ENCODE data around the gene IFT74. TPM values are rescaled to one million over a fixed set of nuclear protein-coding genes. Genes with fewer than 3 reads are reported as not detected.
A peak's percentile ranks its signal among the peaks of the same experiment; 100 is the strongest.

The IFT74 gene
- total RNA-seq, 1 donor from 2014 or later, result 19.0 TPM

DNA sequence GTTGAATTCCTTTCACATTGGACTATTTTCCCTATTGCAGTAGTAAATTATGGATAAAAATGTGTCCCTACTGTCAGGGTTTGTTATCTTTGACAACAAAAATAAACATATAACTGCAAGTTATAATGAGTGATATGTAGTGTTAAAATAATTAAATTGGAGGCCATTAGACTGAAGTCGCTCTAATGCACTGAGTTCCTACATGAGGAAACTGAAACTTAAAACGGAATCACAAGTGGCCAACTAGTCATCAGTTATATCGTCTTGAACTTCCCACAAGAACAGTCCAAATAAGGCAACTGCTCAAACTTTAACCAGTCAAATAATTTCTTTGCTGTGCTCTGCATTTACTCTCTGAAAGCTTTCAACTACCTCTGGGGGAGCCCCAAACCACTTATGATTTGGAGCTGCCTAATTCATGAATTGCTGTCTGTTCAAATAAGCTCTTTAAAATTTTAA lies 2.1 kb upstream of the IFT74 start:
- no peak overlapping the region for H3K27ac Mint-ChIP-seq (ENCODE audit: unreplicated experiment)
- H3K36me3 Mint-ChIP-seq (ENCODE audit: low read depth), result peaks cover 4% of the 10 kb centered on the region
- peaks cover 4% of the 10 kb centered on the region for H3K27me3 Mint-ChIP-seq (ENCODE audit: low read depth)
- peaks cover 33% of the 10 kb centered on the region for H3K4me1 Mint-ChIP-seq
- DNase-seq (ENCODE audit: low read depth, low spot score), result no peak
- H3K9me3 Mint-ChIP-seq, result no peaks in the 10 kb centered on the region
- TF ChIP-seq, protein P1, sequence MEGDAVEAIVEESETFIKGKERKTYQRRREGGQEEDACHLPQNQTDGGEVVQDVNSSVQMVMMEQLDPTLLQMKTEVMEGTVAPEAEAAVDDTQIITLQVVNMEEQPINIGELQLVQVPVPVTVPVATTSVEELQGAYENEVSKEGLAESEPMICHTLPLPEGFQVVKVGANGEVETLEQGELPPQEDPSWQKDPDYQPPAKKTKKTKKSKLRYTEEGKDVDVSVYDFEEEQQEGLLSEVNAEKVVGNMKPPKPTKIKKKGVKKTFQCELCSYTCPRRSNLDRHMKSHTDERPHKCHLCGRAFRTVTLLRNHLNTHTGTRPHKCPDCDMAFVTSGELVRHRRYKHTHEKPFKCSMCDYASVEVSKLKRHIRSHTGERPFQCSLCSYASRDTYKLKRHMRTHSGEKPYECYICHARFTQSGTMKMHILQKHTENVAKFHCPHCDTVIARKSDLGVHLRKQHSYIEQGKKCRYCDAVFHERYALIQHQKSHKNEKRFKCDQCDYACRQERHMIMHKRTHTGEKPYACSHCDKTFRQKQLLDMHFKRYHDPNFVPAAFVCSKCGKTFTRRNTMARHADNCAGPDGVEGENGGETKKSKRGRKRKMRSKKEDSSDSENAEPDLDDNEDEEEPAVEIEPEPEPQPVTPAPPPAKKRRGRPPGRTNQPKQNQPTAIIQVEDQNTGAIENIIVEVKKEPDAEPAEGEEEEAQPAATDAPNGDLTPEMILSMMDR (conservative IDR thresholded peaks at IDR 0.05), result no peak
- peak overlapping the region; percentile 9 for H3K4me3 Mint-ChIP-seq

DNA sequence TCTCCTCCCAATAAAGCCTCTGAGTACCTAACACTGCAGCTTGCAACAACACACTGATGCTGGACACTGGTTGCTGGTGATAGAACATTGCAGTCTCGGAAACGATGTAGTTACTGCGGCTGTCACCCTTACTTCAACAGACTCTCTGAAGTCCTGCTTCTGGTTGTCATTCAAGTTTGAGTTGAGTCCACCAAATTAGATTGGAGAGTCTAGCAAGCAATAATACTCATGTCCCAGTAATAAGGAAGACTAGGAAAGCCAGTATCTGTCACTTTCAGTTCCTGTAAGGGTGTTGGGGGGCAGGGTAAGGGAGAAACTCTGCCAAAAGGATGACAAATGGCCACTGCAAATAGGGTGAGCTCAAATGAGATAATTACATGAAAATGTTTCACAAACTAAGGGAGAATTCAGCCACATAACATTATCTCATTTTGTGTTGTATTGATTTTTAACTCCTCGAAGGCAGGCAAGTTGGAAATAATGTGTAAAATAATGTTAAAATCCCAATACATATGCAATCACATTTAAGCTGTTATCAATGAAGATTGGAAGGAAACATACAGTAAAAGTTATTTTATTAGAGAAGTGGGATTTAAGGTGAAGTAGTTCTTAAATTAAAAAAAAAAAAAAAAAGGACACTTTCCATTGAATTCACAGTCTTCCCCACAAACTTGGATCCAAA lies 849 bp upstream of the IFT74 start:
- H3K27ac Mint-ChIP-seq (ENCODE audit: unreplicated experiment), result peak overlapping the region; percentile 100
- peaks cover 4% of the 10 kb centered on the region for H3K27me3 Mint-ChIP-seq (ENCODE audit: low read depth)
- H3K4me1 Mint-ChIP-seq, result peaks cover 33% of the 10 kb centered on the region
- TF ChIP-seq, protein P1 (conservative IDR thresholded peaks at IDR 0.05), result no peak
- no peak for DNase-seq (ENCODE audit: low read depth, low spot score)
- peaks cover 4% of the 10 kb centered on the region for H3K36me3 Mint-ChIP-seq (ENCODE audit: low read depth)
- peak overlapping the region; percentile 95 for H3K4me3 Mint-ChIP-seq
- no peaks in the 10 kb centered on the region for H3K9me3 Mint-ChIP-seq

DNA sequence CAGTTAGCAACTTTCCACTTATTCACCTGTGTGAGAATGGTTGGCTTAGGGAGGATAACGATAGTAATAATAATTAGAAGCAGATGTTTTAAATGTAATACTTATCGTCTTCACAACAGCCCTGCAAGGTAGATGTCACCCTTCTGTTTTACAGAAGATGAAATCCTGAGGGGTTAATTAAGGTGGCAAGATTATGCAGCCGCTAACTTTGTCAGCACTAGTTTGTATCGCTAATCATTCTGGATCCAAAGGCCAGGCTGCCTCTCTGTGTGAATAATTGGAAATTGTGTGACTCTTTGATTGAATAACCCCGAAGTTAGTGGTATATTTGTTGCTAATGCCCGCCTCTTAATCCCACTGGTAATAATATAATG lies 635 bp downstream of the IFT74 start:
- Mint-ChIP-seq H3K9me3 (no peaks in the 10 kb centered on the region), H3K27me3 (ENCODE audit: low read depth) (peaks cover 2% of the 10 kb centered on the region), H3K4me1 (peaks cover 38% of the 10 kb centered on the region), H3K4me3 (peak overlapping the region; percentile 95), H3K36me3 (ENCODE audit: low read depth) (peaks cover 9% of the 10 kb centered on the region), H3K27ac (ENCODE audit: unreplicated experiment) (peak overlapping the region; percentile 100)
- DNase-seq (ENCODE audit: low read depth, low spot score), result no peak
- TF ChIP-seq, protein P1 (conservative IDR thresholded peaks at IDR 0.05), result no peak

DNA sequence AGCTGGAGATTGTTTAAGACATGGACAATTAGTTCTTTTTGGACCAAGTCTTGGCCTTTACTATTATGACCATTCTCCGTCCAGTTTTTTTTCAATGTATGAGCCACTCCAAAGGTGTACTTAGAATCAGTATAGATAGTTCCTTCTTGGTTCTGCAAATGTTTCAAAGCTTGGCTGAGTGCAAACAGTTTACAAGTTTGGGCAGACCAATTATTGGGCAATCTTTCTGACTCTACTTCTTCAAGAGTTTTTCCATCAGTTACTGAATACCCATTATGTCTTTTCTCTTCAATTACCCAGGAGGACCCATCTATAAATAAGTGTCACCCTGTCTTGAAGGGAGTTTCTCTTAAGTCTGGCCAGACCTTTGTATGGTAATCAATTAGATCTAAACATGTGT lies 15.5 kb downstream of the IFT74 start:
- H3K4me1 Mint-ChIP-seq, result peaks cover 13% of the 10 kb centered on the region
- TF ChIP-seq, protein P1 (conservative IDR thresholded peaks at IDR 0.05), result no peak
- DNase-seq (ENCODE audit: low read depth, low spot score), result no peak
- no peak overlapping the region for H3K27ac Mint-ChIP-seq (ENCODE audit: unreplicated experiment)
- peaks cover 17% of the 10 kb centered on the region for H3K36me3 Mint-ChIP-seq (ENCODE audit: low read depth)
- no peaks in the 10 kb centered on the region for H3K27me3 Mint-ChIP-seq (ENCODE audit: low read depth)
- H3K4me3 Mint-ChIP-seq, result no peak overlapping the region
- H3K9me3 Mint-ChIP-seq, result no peaks in the 10 kb centered on the region

DNA sequence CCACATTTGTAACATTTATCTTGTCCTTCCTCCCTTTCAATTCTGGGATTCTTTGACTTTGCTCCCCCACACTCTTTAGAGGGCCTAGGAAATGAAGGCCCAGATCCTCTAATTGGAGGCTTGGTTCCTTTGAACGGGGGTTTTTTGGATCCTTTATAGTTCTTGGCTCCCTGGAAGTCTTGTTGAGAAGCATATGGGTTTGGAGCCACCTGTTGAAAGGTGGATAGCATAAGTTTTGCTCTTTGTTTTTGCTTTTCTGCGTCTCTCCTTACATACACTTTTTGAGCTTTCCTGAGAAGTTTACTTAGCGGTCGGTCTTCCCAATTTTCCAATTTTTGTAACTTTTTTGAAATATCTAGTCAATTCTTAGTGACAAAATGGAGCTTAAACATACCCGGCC lies 17.8 kb downstream of the IFT74 start:
- DNase-seq (ENCODE audit: low read depth, low spot score), result no peak
- H3K4me1 Mint-ChIP-seq, result peaks cover 15% of the 10 kb centered on the region
- no peaks in the 10 kb centered on the region for H3K27me3 Mint-ChIP-seq (ENCODE audit: low read depth)
- H3K27ac Mint-ChIP-seq (ENCODE audit: unreplicated experiment), result no peak overlapping the region
- H3K4me3 Mint-ChIP-seq, result no peak overlapping the region
- no peaks in the 10 kb centered on the region for H3K9me3 Mint-ChIP-seq
- TF ChIP-seq, protein P1 (conservative IDR thresholded peaks at IDR 0.05), result no peak
- peaks cover 14% of the 10 kb centered on the region for H3K36me3 Mint-ChIP-seq (ENCODE audit: low read depth)

Data from neural crest cell (in vitro differentiated cells).